Effector memory CD8-positive, alpha-beta T cell (primary cell): ENCODE data around the gene FCAMR.

Experiments
- ATAC-seq: fragments of 150-1000 bp; cut with Tn5 transposase; replicated peaks from 2 replicates; pipeline ENCODE4 v1.10.0; 2021; ENCODE audit warnings: mild to moderate bottlenecking, moderate library complexity
- DNase-seq, 3 experiments: peaks; one replicate each; pipeline ENCODE4 v3.0.0; 2021
- H3K27ac Mint-ChIP-seq, 2 donors: one replicate each; pipeline ENCODE4 v1.8.0; 2022; ENCODE audit warnings: mild to moderate bottlenecking in 2 of 2, mixed read lengths in 2 of 2, moderate library complexity in 2 of 2
- H3K27me3 Mint-ChIP-seq, 2 donors: one replicate each; pipeline ENCODE4 v1.8.0; 2022; ENCODE audit warnings: mixed read lengths in 2 of 2
- H3K36me3 Mint-ChIP-seq: one replicate; pipeline ENCODE4 v1.8.0; 2022; ENCODE audit warnings: mild to moderate bottlenecking, moderate library complexity, mixed read lengths; ENCODE audit not compliant: insufficient read depth
- H3K4me1 Mint-ChIP-seq, 2 donors: one replicate each; pipeline ENCODE4 v1.8.0; 2022; ENCODE audit warnings: low read depth in 2 of 2, mixed read lengths in 2 of 2
- H3K4me3 Mint-ChIP-seq, 2 donors: one replicate each; pipeline ENCODE4 v1.8.0; 2022; ENCODE audit warnings: mild to moderate bottlenecking in 2 of 2, mixed read lengths in 2 of 2, moderate library complexity in 2 of 2
- H3K9me3 Mint-ChIP-seq, 2 donors: one replicate each; pipeline ENCODE4 v1.8.0; 2022; ENCODE audit warnings: mixed read lengths in 2 of 2

Gene FCAMR

DNA sequence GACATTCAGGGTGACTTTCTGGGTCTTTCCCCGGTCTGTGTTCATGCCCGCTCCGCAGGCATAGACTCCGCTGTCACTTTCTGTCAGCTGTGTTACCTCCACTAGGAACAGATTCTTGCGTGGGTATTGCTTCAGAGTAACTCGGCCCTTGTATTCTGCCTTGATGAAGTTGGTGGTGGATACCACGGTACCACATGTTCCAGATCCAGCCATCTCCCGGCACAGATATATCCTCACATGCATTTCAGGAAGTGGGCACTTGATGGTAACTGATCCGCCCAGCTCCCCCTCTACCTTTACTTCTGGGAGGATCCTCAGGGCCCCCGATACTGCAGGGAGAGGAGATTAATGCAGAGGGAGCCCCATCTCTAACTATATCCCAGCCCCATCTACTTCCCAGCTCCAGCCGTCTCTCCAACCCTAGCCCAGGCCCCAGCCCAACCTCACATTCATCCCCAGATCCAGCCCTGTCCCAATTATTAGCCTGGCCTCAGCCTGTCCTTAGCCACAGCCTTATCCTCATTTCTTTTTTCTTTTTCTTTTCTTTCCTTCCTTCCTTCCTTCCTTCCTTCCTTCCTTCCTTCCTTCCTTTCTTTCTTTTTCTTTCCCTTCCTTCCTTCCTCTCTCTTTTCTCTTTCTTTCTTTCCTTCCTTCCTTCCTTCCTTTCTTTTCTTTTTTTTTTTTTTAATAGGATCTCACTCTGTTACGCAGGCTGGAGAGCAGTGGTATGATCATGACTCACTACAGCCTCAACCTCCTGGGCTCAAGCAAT, 56.3 kb downstream of the FCAMR start:
- no peaks in the 10 kb centered on the region for H3K27me3 Mint-ChIP-seq
- DNase-seq (no peak), ATAC-seq (no peak)
- no peaks in the 10 kb centered on the region for H3K9me3 Mint-ChIP-seq
- H3K27ac Mint-ChIP-seq = peak overlapping the region in 1 of 2 donors; percentile 71
- no peak overlapping the region for H3K4me3 Mint-ChIP-seq
- H3K4me1 Mint-ChIP-seq = peaks cover 78 to 85% of the 10 kb centered on the region in 2 donors
- peaks cover 71% of the 10 kb centered on the region for H3K36me3 Mint-ChIP-seq

DNA sequence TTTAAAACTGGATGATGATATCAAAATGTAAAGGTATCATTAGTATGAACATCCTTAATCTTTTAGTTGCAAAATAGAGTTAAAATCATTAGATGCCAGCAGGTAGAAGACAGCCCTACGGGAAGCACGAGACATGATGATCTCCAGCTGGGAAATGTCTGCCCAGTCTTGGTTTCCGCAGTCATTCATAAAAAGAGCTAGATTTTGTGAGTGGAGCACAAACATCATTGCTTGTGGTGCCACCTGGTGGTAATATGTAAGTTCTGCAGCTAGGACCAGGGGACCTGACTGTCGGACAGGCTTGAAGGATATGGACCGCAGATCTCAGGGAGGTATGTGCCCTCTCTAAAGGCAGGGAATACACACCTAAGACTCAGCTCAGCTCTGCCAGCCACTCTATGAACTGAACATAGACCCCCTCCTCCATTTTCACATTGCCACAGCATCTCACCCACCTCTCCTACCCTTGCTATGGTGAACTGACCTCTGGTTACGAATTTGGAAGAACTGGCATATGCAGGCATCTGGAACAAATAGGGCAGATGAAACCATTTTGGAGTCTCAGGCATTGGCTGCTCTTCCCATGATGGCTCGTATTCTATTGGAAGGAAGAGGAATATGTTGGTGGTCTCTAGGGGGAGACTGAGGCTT, 57.7 kb downstream of the FCAMR start:
- H3K27ac Mint-ChIP-seq = peak overlapping the region in 1 of 2 donors; percentile 71
- ATAC-seq (peak; percentile 64), DNase-seq (peak; percentile 56 to 65 (median 61))
- peak overlapping the region; percentile 30 to 50 for H3K4me3 Mint-ChIP-seq
- H3K36me3 Mint-ChIP-seq = peaks cover 67% of the 10 kb centered on the region
- no peaks in the 10 kb centered on the region for H3K9me3 Mint-ChIP-seq
- H3K27me3 Mint-ChIP-seq = no peaks in the 10 kb centered on the region
- peaks cover 78 to 84% of the 10 kb centered on the region in 2 donors for H3K4me1 Mint-ChIP-seq

- H3K27ac Mint-ChIP-seq = peak overlapping the region; percentile 71 to 74
- peak; percentile 50 for ATAC-seq
Measured at GRCh38 chr1:206911064-206911663, 59.1 kb downstream of the FCAMR start.

GRCh38 chr1:206909883-206910318, 60.4 kb downstream of the FCAMR start:
- no peak for DNase-seq
- ATAC-seq = no peak
- peak overlapping the region in 1 of 2 donors; percentile 74 for H3K27ac Mint-ChIP-seq
- peaks cover 60% of the 10 kb centered on the region for H3K36me3 Mint-ChIP-seq
- peak overlapping the region; percentile 34 to 43 for H3K4me3 Mint-ChIP-seq
- peaks cover 65 to 76% of the 10 kb centered on the region in 2 donors for H3K4me1 Mint-ChIP-seq
- no peaks in the 10 kb centered on the region for H3K9me3 Mint-ChIP-seq
- no peaks in the 10 kb centered on the region for H3K27me3 Mint-ChIP-seq

More at GRCh38 chr1:206911064-206911663, 59.1 kb downstream of the FCAMR start:
- DNase-seq = peak in 1 of 3 experiments; percentile 29
- no peaks in the 10 kb centered on the region for H3K9me3 Mint-ChIP-seq
- H3K4me1 Mint-ChIP-seq = peaks cover 67 to 76% of the 10 kb centered on the region in 2 donors
- peaks cover 61% of the 10 kb centered on the region for H3K36me3 Mint-ChIP-seq
- H3K27me3 Mint-ChIP-seq = no peaks in the 10 kb centered on the region
- no peak overlapping the region for H3K4me3 Mint-ChIP-seq

DNA sequence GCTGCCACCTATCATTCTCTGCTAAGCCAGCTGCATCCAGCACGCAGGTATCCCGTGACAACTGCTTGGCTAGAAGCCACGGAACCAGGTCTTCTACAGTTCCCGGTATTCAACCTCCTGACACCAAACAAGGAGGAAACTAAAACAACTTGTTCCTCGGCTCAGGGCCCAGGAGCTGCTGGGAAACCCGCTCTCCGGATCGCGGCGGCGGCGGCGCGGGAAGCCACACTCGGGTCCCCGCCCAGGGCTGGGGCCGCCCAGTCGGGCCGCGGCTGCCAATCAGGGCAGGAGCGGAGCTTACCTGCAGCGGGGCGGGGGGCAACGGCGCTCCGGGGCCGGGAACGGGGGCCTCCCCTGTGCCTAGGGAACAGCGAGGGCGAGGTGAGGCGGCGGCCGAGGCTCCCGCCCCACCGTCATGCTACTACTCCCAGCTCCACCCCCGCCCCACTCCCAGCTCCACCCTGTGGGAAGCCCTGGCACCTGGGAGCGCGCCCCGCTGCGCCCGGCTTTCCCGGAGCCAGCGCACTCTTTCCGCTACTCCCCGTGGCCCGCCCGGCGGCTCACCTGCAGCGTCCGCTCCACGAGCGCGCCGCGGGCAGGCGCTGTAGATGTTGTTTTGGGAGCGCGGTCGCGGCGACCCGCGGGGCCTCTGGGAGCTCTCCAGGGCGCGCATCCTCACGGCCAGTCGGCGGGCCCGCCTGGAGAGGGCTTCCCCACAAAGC, 60.9 kb downstream of the FCAMR start:
- peak; percentile 69 for ATAC-seq

GRCh38 chr1:206908038-206908437, 62.2 kb downstream of the FCAMR start:
- Mint-ChIP-seq H3K4me1 (peaks cover 56 to 64% of the 10 kb centered on the region in 2 donors), H3K36me3 (peaks cover 63% of the 10 kb centered on the region), H3K27ac (peak overlapping the region in 1 of 2 donors; percentile 25), H3K4me3 (peak overlapping the region in 1 of 2 donors; percentile 21), H3K27me3 (no peaks in the 10 kb centered on the region), H3K9me3 (no peaks in the 10 kb centered on the region)
- DNase-seq (no peak), ATAC-seq (no peak)

More for the DNA sequence above, 60.9 kb downstream of the FCAMR start:
- Mint-ChIP-seq H3K36me3 (peaks cover 63% of the 10 kb centered on the region), H3K9me3 (no peaks in the 10 kb centered on the region), H3K4me1 (peaks cover 65 to 75% of the 10 kb centered on the region in 2 donors), H3K4me3 (peak overlapping the region; percentile 25 to 58), H3K27me3 (no peaks in the 10 kb centered on the region), H3K27ac (no peak overlapping the region)
- DNase-seq = peak in 1 of 3 experiments; percentile 29
